Stimulated activated CD8-positive, alpha-beta memory T cell treated with anti-CD3 and anti-CD28 coated beads, Interleukin-4, amount 100 ng/mL, for 4 hours (primary cell): Measurements from ENCODE around the gene DTNA.

ENCODE experiments used
- DNase-seq, 2 donors: peaks; one replicate each; pipeline ENCODE4 v3.0.0-alpha.2; 2020; ENCODE audit warnings: low read depth in 2 of 2, low spot score in 1 of 2

Gene DTNA

GRCh38 chr18:34767601-34768027, 57.5 kb downstream of the DTNA start:
- DNase-seq: no peak

GRCh38 chr18:34771958-34772357, 61.9 kb downstream of the DTNA start:
- DNase-seq: no peak

- DNase-seq: no peak
Measured at GRCh38 chr18:34772887-34773286, 62.8 kb downstream of the DTNA start.

GRCh38 chr18:34773378-34773777, 63.3 kb downstream of the DTNA start:
- DNase-seq: no peak

- DNase-seq: no peak
Measured at GRCh38 chr18:34773961-34774766, 64.1 kb downstream of the DTNA start.

GRCh38 chr18:34775461-34775860, 65.4 kb downstream of the DTNA start:
- no peak for DNase-seq

GRCh38 chr18:34779112-34779511, 69.0 kb downstream of the DTNA start:
- DNase-seq: no peak

- DNase-seq: no peak
Measured at GRCh38 chr18:34780856-34781255, 70.8 kb downstream of the DTNA start.

GRCh38 chr18:34783501-34783900, 73.4 kb downstream of the DTNA start:
- DNase-seq: no peak

- no peak for DNase-seq
Measured at GRCh38 chr18:34786162-34786741, 76.2 kb downstream of the DTNA start.

GRCh38 chr18:34787931-34788532, 77.9 kb downstream of the DTNA start:
- peak in 1 of 2 donors; percentile 12 for DNase-seq

GRCh38 chr18:34789768-34790344, 79.8 kb downstream of the DTNA start:
- DNase-seq: no peak

GRCh38 chr18:34794348-34794747, 84.2 kb downstream of the DTNA start:
- no peak for DNase-seq

GRCh38 chr18:34795070-34795732, 85.1 kb downstream of the DTNA start:
- no peak for DNase-seq

GRCh38 chr18:34796035-34796657, 86.0 kb downstream of the DTNA start:
- no peak for DNase-seq

- DNase-seq: no peak
Measured at GRCh38 chr18:34799291-34799690, 89.2 kb downstream of the DTNA start.

GRCh38 chr18:34800381-34800780, 90.3 kb downstream of the DTNA start:
- no peak for DNase-seq

- DNase-seq: no peak
Measured at GRCh38 chr18:34801774-34802173, 91.7 kb downstream of the DTNA start.

- no peak for DNase-seq
Measured at GRCh38 chr18:34802959-34803358, 92.9 kb downstream of the DTNA start.

- no peak for DNase-seq
Measured at GRCh38 chr18:34803877-34804400, 93.8 kb downstream of the DTNA start.
